GM20000 (cell line): ENCODE results near the gene ARMH1.
"Not testable (repeated sequence)": the region's sequence is repeated elsewhere in the genome, so short reads cannot be mapped to it uniquely, and the experiment has no call there.

ENCODE experiments used
- DNase-seq: peaks from one replicate; pipeline ENCODE4 v3.0.0; 2012; ENCODE audit warnings: low spot score
- TF ChIP-seq, protein P1 (sequence below): IDR thresholded peaks from 2 replicates; pipeline ENCODE4 v1.5.1; 2012; ENCODE audit warnings: mild to moderate bottlenecking, control low read depth; ENCODE audit errors: extremely low read depth, missing control alignments

Gene ARMH1

DNA sequence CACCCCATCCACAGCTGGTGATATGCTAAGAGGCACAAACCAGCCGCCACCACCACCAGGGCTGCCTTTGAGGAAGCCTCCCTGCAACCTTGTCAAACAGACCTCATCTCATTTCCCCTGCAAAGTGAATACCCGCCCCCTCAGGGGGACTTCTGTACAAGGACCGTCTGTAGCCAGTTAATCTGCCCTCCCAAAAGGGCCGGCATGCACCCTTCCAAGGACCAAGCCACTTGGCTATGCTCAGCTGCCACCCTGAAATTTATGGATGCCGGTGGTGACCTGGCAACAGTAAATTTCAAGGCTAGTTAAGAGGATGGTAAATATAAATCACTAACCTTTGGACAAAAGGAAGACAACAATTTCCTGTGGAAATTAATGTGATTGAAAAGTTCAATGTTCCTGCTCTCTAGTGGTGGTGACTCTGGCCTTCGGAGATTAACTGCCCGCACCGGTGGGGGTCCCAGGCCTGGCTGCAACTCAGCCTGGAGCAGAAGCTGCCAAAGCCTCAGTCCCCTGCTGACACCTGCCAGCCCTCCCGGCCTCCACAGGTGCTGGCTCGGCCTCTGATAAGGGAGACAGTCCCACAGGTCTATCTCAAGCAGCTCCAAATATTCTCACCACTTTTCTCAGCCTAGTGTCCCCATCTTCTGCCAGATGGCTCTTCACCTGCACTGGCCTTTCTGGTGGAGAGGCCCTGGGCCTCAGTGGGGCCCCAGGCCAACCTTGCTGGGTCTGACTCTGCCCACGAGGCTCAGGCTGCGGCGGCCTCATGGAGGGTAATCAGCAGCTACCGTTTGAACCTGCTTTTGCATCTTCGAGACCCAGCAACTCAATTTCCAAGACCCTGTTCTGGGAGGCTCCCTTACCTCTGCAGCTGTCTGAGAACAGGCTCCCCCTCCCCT, 12.5 kb upstream of the ARMH1 start:
- TF ChIP-seq, protein P1, sequence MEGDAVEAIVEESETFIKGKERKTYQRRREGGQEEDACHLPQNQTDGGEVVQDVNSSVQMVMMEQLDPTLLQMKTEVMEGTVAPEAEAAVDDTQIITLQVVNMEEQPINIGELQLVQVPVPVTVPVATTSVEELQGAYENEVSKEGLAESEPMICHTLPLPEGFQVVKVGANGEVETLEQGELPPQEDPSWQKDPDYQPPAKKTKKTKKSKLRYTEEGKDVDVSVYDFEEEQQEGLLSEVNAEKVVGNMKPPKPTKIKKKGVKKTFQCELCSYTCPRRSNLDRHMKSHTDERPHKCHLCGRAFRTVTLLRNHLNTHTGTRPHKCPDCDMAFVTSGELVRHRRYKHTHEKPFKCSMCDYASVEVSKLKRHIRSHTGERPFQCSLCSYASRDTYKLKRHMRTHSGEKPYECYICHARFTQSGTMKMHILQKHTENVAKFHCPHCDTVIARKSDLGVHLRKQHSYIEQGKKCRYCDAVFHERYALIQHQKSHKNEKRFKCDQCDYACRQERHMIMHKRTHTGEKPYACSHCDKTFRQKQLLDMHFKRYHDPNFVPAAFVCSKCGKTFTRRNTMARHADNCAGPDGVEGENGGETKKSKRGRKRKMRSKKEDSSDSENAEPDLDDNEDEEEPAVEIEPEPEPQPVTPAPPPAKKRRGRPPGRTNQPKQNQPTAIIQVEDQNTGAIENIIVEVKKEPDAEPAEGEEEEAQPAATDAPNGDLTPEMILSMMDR: no peak
- DNase-seq: no peak

DNA sequence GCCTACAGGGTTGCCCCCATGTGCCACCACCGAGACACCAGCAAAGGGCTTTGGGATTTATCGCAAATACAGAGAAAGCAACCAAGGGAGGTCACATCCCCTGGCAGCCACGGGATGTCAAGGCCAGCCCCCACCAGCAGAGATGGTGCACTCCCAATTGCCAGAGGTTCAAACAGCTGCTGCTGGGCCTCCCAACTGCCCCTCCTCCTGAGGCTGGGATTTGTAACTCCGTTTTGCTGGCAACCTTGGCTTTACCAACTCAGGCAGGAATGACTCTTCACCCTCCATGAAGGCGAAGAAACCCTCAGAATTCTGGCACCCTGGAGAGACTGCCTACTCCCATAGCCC, 11.9 kb upstream of the ARMH1 start:
- no peak for DNase-seq
- TF ChIP-seq, protein P1: no peak

DNA sequence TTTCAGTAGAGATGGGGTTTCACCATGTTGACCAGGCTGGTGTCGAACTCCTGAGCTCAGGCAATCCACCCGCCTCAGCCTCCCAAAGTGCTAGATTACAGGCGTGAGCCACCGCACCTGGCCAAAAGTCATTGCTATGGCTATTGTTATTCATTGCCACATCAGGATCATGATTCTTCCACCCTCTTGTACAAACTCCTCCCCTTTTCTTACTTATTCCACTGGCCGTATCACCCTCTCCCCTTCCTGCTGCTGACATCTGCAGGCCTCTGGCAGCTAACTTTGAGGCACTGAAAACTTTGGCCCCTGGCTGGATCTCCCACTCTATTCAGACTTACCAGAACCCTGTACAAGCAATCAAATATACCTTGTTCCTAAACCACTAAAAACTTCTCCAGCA, 11.1 kb upstream of the ARMH1 start:
- TF ChIP-seq, protein P1: no peak

DNA sequence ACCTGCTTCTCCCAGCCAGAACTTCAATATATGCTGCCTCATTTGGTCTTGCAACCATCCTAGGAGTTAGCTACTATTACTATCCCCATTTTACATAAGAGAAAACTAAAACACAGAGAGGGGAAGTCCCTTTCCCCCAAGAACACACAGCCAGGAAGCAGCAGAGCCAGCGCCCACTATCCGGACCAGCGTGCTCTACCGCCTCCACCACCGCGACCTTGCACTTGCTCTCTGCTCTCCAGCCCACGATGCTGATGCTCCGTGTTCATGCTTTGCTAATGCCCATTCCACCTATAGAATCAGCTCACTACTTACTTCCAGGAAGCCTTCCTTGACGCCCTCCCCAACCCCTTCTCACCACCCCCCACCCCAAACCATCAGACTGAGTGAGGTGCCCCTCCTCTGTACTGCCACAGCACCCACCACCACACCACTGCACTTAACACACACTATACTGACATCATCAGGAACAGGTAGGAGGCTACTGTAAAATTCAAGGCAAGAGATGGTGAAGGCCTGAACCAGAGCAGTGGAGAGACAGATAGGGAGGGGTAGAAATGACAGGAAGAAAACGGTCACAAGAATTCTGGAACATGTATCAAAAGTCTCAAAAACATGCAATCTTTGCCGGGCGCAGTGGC, 9.7 kb upstream of the ARMH1 start:
- DNase-seq: peak; percentile 43
- TF ChIP-seq, protein P1: no peak

More for the DNA sequence above, 11.1 kb upstream of the ARMH1 start:
- DNase-seq: no peak

DNA sequence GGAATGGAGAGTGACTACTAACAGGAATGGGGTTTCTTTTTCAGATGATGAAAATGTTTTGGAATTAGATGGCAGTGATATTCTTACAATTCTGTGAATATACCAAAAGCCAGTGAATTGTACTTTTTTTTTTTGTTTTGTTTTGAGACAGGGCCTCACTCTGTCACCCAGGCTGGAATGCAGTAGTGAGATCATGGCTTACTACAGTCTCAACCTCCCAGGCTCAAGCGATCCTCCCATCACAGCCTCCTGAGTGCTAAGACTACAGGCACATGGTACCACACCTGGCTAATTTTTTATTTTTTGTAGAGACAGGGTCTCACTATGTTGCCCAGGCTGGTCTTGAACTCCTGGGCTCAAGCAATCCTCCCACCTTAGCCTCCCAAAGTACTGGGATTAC, 7.8 kb upstream of the ARMH1 start:
- not testable (repeated sequence) for DNase-seq

DNA sequence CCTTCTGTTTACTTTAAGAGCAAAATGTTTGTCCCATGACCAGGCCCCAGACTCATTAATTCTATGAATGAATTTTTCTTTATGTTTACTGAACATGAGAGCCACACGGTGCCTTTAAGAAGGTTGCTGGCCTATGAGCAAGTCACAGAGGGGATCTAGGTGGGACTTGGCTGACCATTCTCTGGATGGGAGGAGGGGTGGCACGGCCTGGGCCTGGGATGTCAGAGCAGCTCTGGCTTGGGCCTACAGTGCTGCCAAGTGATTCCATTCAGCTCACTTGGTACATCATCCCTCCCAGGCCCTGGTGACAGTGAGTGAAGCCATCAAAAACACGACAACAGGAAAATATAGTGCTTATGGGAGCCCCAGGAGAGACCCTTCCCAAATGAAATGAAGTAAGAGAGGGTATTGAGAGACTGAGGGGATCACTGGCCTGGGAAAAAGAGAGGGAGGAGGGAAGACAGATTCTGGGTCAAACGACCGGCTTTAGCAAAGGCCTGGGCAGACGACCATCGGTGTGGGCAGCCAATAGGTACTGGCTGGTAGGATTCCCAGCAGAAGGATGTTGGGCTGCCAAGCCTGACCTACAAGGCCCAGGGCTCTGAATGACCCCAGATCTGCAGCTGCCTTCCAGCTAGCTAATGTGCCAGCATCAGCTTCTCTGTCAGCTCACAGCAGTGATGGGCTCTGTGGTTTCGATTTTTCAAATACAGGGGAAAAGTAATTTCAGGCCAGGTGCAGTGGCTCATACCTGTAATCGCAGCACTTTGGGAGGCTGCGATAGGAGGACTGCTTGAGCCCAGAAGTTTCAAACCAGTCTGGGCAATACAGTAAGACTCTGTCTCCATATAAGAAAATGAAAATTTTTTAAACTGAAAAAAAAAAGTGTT, 3.5 kb upstream of the ARMH1 start:
- DNase-seq: no peak
- TF ChIP-seq, protein P1: no peak

DNA sequence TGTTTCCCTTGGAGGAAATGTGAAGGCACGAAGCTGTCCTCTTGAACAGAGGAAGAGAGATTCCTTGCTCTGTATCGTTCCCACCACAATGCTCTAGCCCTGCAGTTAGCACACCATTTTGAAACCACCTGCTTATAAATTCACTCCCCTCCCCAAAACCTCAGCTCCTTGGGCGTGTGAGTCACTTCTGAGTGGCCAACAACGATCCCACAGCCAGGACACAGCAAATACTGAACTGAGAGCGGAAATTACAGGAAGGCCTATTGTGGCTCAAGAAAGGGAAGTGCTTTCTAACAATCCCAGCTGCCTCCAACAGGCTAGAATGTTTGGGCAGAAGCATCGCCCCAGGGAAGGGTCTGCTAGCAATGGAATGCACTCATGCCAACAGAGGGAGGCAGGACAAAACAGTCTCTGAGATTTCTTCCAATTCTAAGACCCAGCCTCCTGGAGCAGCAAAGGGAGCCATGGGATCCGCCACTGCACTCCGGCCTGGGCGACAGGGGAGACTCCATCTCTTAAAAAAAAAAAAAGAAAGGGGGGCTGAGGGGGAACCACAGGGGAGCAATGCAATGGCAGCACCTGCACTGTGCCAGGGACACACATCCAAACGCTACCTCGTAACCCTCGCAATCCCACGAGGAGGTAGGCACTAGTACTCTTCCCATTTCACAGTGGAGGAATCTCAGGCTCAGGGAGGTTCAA, 2.1 kb upstream of the ARMH1 start:
- no peak for DNase-seq
- TF ChIP-seq, protein P1: no peak
